WI38 (cell line): ENCODE data around the gene CAMSAP1.

Experiments
- H3K4me3 ChIP-seq: 2 replicates; pipeline ENCODE4 v1.5.1; 2011; ENCODE audit warnings: low read depth, mild to moderate bottlenecking, control low read depth, low read length
- TF ChIP-seq, protein P1 (sequence below): IDR thresholded peaks from 2 replicates; pipeline ENCODE4 v1.5.1; 2012; ENCODE audit warnings: low read depth, mild to moderate bottlenecking, control low read depth, low read length

The CAMSAP1 gene

DNA sequence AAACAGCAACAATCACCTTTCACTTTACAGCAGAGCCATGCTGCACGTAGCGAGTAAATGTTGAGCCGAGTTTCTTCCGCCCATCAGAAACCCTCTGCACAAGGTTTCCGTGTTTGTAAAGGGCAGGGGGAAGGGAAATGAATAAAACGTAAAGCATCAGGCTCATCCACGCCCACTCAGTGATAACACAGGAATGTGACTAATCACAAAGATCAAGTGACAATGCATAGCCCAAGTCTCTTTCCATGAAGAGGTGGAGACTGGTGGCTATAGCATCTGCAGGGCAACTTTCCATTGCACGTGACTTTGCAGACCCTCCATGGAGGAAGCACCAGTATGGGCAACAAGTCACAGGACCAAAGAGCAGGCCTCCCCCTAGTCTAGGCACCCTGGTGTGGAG, 56.6 kb downstream of the CAMSAP1 start:
- TF ChIP-seq, protein P1, sequence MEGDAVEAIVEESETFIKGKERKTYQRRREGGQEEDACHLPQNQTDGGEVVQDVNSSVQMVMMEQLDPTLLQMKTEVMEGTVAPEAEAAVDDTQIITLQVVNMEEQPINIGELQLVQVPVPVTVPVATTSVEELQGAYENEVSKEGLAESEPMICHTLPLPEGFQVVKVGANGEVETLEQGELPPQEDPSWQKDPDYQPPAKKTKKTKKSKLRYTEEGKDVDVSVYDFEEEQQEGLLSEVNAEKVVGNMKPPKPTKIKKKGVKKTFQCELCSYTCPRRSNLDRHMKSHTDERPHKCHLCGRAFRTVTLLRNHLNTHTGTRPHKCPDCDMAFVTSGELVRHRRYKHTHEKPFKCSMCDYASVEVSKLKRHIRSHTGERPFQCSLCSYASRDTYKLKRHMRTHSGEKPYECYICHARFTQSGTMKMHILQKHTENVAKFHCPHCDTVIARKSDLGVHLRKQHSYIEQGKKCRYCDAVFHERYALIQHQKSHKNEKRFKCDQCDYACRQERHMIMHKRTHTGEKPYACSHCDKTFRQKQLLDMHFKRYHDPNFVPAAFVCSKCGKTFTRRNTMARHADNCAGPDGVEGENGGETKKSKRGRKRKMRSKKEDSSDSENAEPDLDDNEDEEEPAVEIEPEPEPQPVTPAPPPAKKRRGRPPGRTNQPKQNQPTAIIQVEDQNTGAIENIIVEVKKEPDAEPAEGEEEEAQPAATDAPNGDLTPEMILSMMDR: no peak
- no peak overlapping the region for H3K4me3 ChIP-seq

DNA sequence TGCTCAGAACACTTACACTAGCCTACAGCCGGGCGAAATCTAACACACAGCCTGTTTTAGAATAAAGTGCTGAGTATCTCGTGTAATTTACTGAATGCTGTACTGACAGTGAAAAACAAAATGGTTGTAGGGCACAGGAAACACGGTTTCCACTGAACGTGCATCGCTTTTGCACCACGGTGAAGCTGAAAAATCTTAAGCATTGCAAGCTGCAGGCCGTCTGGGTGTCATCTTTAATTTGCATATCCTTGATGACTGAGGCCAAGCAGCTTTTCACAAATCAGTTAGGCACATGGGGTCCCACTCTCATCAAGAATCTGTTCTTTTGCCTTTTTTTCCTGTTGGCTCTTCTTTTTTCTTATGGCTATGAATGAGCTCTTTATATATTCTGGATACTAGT, 58.2 kb downstream of the CAMSAP1 start:
- no peak overlapping the region for H3K4me3 ChIP-seq
- TF ChIP-seq, protein P1: no peak

DNA sequence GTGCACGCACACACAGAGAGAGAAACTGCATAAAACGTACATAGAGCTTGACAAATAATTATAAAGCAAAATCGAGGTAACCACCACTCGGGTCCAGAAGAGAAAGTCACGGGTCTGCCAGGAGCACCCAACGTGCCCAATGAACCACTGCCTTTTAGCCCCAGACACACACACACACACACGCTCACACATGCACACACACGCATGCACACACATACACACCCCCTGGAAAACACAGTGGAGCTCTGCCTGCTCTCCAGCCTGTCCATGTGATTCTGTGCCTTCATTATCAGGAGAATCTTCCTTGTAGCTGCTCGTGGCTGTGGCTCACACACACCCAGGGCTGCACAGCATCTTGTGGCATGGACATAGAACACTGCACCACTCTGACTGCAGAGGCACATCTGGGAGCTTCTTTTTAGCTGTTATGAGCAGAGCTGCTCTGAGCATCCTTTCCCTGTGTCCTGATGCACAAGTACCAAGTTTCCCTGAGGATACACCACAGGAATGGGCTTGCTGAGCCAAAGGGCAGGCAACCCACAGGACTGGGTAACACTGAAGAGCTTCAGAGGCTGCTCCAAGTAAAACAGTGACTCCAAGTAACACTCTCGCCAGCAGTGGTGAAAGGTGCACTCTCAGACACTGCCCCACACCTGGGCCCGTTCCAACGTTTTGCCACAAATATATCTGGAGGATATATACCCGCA, 58.9 kb downstream of the CAMSAP1 start:
- no peak overlapping the region for H3K4me3 ChIP-seq
- TF ChIP-seq, protein P1: no peak

DNA sequence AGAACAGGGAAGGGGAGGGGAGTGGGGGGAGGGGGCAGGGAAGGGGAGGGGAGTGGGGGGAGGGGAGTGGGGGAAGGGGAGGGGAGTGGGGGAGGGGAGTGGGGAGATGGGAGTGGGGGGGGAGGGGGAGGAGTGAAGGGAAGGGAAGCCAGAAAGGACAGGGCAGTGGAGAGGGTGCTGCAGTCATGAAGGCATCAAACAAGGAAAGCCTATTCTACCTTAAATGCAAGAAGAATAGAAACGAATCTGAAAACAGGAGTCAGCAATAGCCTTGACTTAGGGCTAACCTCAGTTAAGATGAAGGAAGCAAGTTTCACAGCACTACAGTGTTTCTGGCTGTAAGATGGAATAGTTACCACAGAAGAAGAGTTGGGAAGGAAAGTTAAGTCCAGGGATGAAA, 59.5 kb downstream of the CAMSAP1 start:
- TF ChIP-seq, protein P1: no peak
- H3K4me3 ChIP-seq: no peak overlapping the region

DNA sequence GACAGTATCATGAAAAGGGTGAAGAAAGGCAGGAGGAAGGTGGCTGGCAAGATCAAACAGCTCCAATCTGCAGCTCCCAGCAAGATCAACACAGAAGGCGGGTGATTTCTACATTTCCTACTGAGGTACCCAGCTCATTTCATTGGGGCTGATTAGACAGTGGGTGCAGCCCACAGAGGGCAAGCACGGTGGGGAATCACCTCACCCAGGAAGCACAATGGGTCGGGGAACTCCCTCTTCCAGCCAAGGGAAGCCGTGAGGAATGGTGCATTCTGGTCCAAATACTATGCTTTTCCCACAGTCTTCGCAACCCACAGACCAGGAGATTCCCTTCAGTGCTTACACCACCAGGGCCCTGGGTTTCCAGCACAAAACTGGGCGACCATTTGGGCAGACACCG, 66.8 kb downstream of the CAMSAP1 start:
- TF ChIP-seq, protein P1: no peak
- H3K4me3 ChIP-seq: no peak overlapping the region

DNA sequence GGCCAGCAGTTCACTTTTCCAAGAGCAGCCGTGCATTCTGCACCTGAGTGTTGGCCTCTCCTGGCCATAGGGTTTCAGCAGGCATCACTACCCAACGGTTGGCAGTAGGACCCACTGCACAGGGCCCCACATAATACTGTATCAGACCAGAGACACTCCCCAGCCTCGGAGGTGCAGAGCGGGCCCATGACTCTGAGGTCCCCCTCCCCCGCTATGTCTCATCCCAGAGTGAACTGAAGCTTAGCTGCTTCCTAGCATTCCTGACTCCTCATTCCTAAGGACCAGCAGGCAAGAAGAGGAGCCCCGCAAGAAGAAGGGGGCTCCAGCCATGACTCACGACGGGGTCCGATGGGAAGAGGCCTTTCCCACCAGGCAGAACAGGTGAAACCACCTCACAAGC, 67.2 kb downstream of the CAMSAP1 start:
- TF ChIP-seq, protein P1: no peak
- H3K4me3 ChIP-seq: no peak overlapping the region

DNA sequence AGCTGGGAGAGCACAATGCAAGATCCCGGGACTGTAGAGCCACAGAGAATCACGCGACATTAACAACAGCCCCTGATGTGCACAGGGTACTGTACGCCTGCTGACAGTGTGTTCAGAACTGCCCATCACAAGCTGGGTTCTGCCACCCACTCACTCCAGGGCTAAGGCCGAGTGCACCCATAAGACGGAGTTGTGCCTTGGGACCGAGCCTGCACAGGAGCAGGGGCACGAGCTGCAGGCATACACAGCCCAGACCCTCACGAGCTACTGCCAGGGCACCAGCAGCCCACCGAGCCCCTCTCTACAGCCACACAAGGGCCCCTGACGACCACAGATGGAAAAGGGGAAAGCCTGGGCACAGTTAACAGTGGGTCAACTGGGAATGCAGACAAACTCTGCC, 67.8 kb downstream of the CAMSAP1 start:
- TF ChIP-seq, protein P1: no peak
- H3K4me3 ChIP-seq: no peak overlapping the region
